HCT116 (cell line): ENCODE data around the gene NGF.

Source experiments
- POLR2A ChIP-seq: IDR thresholded peaks from 2 replicates; pipeline ENCODE4 v1.7.0; 2011; ENCODE audit warnings: borderline replicate concordance; ENCODE audit not compliant: insufficient read depth, insufficient read length; ENCODE audit errors: extremely low read depth
- TF ChIP-seq, protein P1 (sequence below), 3 experiments: fragments of 200-600 bp in 1 of 3; sonication (generic) in 1 of 3; IDR thresholded peaks in 2 of 3; conservative IDR thresholded peaks in 1 of 3; 2 replicates each; pipeline ENCODE4 v1.5.1; 2012 to 2017; ENCODE audit warnings: low read depth in 2 of 3, low read length in 2 of 3, antibody characterized with exemption in 1 of 3, borderline replicate concordance in 1 of 3, control low read depth in 1 of 3, mild to moderate bottlenecking in 1 of 3, mixed read lengths in 1 of 3, mixed run types in 1 of 3, moderate library complexity in 1 of 3; ENCODE audit not compliant: insufficient read depth in 1 of 3

DNA sequence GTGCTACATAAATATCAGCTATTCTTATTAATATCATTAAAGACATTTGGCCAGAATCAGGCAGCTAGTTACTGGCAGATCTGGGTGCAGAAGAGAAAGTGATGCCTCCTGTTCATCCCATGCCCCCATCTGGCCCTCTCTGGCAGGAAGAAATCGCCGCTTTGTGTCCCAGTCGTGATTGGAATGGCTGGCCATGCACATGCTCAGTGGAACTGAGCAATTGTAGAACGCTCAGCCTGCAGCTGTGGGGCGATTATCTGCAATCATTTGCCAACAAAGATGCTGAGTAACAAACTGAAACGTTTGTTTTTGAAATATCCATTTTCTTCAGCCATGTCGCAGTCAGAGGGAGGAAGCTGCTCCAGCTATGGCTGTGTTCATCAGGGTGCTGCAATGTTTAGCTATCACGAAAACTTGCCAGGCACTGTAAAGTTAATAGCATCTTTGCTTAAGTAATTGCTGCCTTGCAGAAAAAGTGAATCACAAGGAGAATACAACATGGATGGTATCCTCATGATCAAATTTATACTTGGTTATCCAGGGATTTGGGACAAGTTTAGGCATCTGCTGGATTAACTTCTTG, 36.5 kb downstream of the NGF start:
- TF ChIP-seq, protein P1, sequence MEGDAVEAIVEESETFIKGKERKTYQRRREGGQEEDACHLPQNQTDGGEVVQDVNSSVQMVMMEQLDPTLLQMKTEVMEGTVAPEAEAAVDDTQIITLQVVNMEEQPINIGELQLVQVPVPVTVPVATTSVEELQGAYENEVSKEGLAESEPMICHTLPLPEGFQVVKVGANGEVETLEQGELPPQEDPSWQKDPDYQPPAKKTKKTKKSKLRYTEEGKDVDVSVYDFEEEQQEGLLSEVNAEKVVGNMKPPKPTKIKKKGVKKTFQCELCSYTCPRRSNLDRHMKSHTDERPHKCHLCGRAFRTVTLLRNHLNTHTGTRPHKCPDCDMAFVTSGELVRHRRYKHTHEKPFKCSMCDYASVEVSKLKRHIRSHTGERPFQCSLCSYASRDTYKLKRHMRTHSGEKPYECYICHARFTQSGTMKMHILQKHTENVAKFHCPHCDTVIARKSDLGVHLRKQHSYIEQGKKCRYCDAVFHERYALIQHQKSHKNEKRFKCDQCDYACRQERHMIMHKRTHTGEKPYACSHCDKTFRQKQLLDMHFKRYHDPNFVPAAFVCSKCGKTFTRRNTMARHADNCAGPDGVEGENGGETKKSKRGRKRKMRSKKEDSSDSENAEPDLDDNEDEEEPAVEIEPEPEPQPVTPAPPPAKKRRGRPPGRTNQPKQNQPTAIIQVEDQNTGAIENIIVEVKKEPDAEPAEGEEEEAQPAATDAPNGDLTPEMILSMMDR (IDR thresholded peaks at IDR 0.05 in 2 of 3, conservative IDR thresholded peaks at IDR 0.05 in 1 of 3; ENCODE audit: borderline replicate concordance in 1 of 3, insufficient read depth in 1 of 3, low read depth in 2 of 3, low read length in 2 of 3), result no peak
- TF ChIP-seq POLR2A, result no peak
